ENCODE measurements around the gene CDH4. TPM values are rescaled to one million over a fixed set of nuclear protein-coding genes. Genes with fewer than 3 reads are reported as not detected.

The CDH4 gene
- total RNA-seq, 1 donor from 2014 or later, result 39.7 TPM

- Histone ChIP-seq H3K27me3 (ENCODE audit: control insufficient read depth, insufficient read depth, low read length) (no peaks in the 10 kb centered on the region), H3K36me3 (ENCODE audit: control insufficient read depth, insufficient read depth, low read length) (no peaks in the 10 kb centered on the region), H3K4me3 (ENCODE audit: low read depth, low read length) (no peak overlapping the region)
- no peak for DNase-seq (ENCODE audit: low read depth)
- TF ChIP-seq, protein P1, sequence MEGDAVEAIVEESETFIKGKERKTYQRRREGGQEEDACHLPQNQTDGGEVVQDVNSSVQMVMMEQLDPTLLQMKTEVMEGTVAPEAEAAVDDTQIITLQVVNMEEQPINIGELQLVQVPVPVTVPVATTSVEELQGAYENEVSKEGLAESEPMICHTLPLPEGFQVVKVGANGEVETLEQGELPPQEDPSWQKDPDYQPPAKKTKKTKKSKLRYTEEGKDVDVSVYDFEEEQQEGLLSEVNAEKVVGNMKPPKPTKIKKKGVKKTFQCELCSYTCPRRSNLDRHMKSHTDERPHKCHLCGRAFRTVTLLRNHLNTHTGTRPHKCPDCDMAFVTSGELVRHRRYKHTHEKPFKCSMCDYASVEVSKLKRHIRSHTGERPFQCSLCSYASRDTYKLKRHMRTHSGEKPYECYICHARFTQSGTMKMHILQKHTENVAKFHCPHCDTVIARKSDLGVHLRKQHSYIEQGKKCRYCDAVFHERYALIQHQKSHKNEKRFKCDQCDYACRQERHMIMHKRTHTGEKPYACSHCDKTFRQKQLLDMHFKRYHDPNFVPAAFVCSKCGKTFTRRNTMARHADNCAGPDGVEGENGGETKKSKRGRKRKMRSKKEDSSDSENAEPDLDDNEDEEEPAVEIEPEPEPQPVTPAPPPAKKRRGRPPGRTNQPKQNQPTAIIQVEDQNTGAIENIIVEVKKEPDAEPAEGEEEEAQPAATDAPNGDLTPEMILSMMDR (IDR thresholded peaks at IDR 0.05; ENCODE audit: insufficient read depth, low read length, poor library complexity, severe bottlenecking), result no peak
These were observed 268.9 kb downstream of the CDH4 start for GRCh38 chr20:61520893-61521460.

GRCh38 chr20:61521687-61522420 lies 269.8 kb downstream of the CDH4 start:
- TF ChIP-seq, protein P1 (IDR thresholded peaks at IDR 0.05; ENCODE audit: insufficient read depth, low read length, poor library complexity, severe bottlenecking), result no peak
- Histone ChIP-seq H3K4me3 (ENCODE audit: low read depth, low read length) (no peak overlapping the region), H3K27me3 (ENCODE audit: control insufficient read depth, insufficient read depth, low read length) (no peaks in the 10 kb centered on the region), H3K36me3 (ENCODE audit: control insufficient read depth, insufficient read depth, low read length) (no peaks in the 10 kb centered on the region)
- DNase-seq (ENCODE audit: low read depth), result no peak

- Histone ChIP-seq H3K27me3 (ENCODE audit: control insufficient read depth, insufficient read depth, low read length) (no peaks in the 10 kb centered on the region), H3K4me3 (ENCODE audit: low read depth, low read length) (no peak overlapping the region), H3K36me3 (ENCODE audit: control insufficient read depth, insufficient read depth, low read length) (no peaks in the 10 kb centered on the region)
- TF ChIP-seq, protein P1 (IDR thresholded peaks at IDR 0.05; ENCODE audit: insufficient read depth, low read length, poor library complexity, severe bottlenecking), result no peak
- DNase-seq (ENCODE audit: low read depth), result no peak
These were observed 270.5 kb downstream of the CDH4 start for GRCh38 chr20:61522498-61523090.

DNA sequence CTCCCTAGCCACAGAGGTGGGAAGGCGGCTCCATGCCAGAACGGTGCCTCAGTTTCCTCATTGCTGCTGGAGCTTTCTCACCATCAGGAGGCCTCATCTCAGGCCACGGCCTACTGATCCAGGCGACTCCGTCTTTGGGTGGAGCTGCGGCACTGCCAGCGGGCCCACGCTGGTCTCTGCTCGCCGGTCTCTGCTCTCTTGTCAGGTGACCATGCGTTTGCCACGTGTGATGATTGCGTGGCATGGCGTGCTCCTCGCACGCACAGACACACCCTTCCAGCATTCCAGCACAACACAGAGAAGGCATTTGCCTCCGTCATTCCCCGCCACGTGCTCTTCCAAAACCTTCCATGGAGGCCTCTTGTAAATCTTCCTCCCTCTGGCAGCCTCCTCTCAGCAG lies 271.1 kb downstream of the CDH4 start:
- TF ChIP-seq, protein P1 (IDR thresholded peaks at IDR 0.05; ENCODE audit: insufficient read depth, low read length, poor library complexity, severe bottlenecking), result no peak
- Histone ChIP-seq H3K36me3 (ENCODE audit: control insufficient read depth, insufficient read depth, low read length) (no peaks in the 10 kb centered on the region), H3K4me3 (ENCODE audit: low read depth, low read length) (no peak overlapping the region), H3K27me3 (ENCODE audit: control insufficient read depth, insufficient read depth, low read length) (no peaks in the 10 kb centered on the region)
- no peak for DNase-seq (ENCODE audit: low read depth)

- no peak for DNase-seq (ENCODE audit: low read depth)
- Histone ChIP-seq H3K4me3 (ENCODE audit: low read depth, low read length) (no peak overlapping the region), H3K27me3 (ENCODE audit: control insufficient read depth, insufficient read depth, low read length) (no peaks in the 10 kb centered on the region), H3K36me3 (ENCODE audit: control insufficient read depth, insufficient read depth, low read length) (no peaks in the 10 kb centered on the region)
- TF ChIP-seq, protein P1 (IDR thresholded peaks at IDR 0.05; ENCODE audit: insufficient read depth, low read length, poor library complexity, severe bottlenecking), result no peak
These were observed 273.0 kb downstream of the CDH4 start for GRCh38 chr20:61524951-61525666.
